Cardiac septum (tissue), 1 donor: ENCODE measurements around the gene AIMP2. TPM values are rescaled to one million over a fixed set of nuclear protein-coding genes. Genes with fewer than 3 reads are reported as not detected.

Source experiments
- total RNA-seq: library from RNA; stranded (reverse); fragmentation: NEBNext Ultra II Directional; extraction: Animal tissue kit (Norgen Biotek cat#: 25700); gene quantifications from one replicate; pipeline ENCODE4 v1.2.1, GENCODE V29; 2021
- donor health status: DM: no; HTN: no; CAD: no.

Gene AIMP2
- total RNA-seq, 1 donor from 2014 or later, result 42.3 TPM

Other genes with a start within 250 kb of the AIMP2 start
- gene RNF216, start 227.6 kb upstream of the AIMP2 start, total RNA-seq, result 33.7 TPM
- not detected for gene OCM, start 128.5 kb upstream of the AIMP2 start, total RNA-seq
- 44.2 TPM for gene CCZ1, start 110.5 kb upstream of the AIMP2 start, total RNA-seq
- not detected for gene RSPH10B, start 38.6 kb upstream of the AIMP2 start, total RNA-seq
- gene PMS2, start 223 bp upstream of the AIMP2 start, total RNA-seq, result 4.8 TPM
- gene ANKRD61, start 22.1 kb downstream of the AIMP2 start, total RNA-seq, result not detected
- gene EIF2AK1, start 49.9 kb downstream of the AIMP2 start, total RNA-seq, result 39.6 TPM
- gene USP42, start 95.7 kb downstream of the AIMP2 start, total RNA-seq, result 5.8 TPM